Upper lobe of right lung (tissue), 1 donor: Measurements from ENCODE around the gene PPAN. TPM values are rescaled to one million over a fixed set of nuclear protein-coding genes. Genes with fewer than 3 reads are reported as not detected.
A peak's percentile ranks its signal among the peaks of the same experiment; 100 is the strongest.

Source experiments
- ATAC-seq: fragments of 200-7000 bp; cut with Tn5 transposase; one replicate; pipeline ENCODE4 v1.9.1; 2020; ENCODE audit warnings: mild to moderate bottlenecking, moderate library complexity
- DNase-seq: peaks from one replicate; pipeline ENCODE4 v3.0.0-alpha.2; 2020
- H3K27ac ChIP-seq: fragments of 200-600 bp; one replicate; pipeline ENCODE4 v1.8.0; 2022
- H3K27me3 ChIP-seq: fragments of 200-600 bp; one replicate; pipeline ENCODE4 v1.8.0; 2022; ENCODE audit warnings: mild to moderate bottlenecking
- H3K36me3 ChIP-seq: fragments of 200-600 bp; one replicate; pipeline ENCODE4 v1.8.0; 2022
- H3K4me1 ChIP-seq: fragments of 200-600 bp; one replicate; pipeline ENCODE4 v1.8.0; 2022
- H3K4me3 ChIP-seq: fragments of 200-600 bp; one replicate; pipeline ENCODE4 v1.8.0; 2022; ENCODE audit warnings: mild to moderate bottlenecking
- H3K9me3 ChIP-seq: fragments of 200-600 bp; one replicate; pipeline ENCODE4 v1.8.0; 2022
- CTCF ChIP-seq: fragments of 200-600 bp; IDR thresholded peaks from one replicate; pipeline ENCODE4 v1.8.0; 2022; ENCODE audit warnings: antibody characterized with exemption
- intact Hi-C: fragments of 100-400 bp; cut with DNase I; formaldehyde crosslinking; loops from one replicate; pipeline ENCODE4 v1.11.0; 2022
- total RNA-seq: library from RNA; stranded (reverse); fragmentation: NEBNext Ultra II Directional; extraction: Animal tissue kit (Norgen Biotek cat#: 25700); gene quantifications from one replicate; pipeline ENCODE4 v1.2.1, GENCODE V29; 2021
- donor health status: DM: no; HTN: yes; CAD: no; lungs with severe emphysema.

The PPAN gene
- total RNA-seq, 1 donor from 2014 or later: 35.2 TPM

DNA sequence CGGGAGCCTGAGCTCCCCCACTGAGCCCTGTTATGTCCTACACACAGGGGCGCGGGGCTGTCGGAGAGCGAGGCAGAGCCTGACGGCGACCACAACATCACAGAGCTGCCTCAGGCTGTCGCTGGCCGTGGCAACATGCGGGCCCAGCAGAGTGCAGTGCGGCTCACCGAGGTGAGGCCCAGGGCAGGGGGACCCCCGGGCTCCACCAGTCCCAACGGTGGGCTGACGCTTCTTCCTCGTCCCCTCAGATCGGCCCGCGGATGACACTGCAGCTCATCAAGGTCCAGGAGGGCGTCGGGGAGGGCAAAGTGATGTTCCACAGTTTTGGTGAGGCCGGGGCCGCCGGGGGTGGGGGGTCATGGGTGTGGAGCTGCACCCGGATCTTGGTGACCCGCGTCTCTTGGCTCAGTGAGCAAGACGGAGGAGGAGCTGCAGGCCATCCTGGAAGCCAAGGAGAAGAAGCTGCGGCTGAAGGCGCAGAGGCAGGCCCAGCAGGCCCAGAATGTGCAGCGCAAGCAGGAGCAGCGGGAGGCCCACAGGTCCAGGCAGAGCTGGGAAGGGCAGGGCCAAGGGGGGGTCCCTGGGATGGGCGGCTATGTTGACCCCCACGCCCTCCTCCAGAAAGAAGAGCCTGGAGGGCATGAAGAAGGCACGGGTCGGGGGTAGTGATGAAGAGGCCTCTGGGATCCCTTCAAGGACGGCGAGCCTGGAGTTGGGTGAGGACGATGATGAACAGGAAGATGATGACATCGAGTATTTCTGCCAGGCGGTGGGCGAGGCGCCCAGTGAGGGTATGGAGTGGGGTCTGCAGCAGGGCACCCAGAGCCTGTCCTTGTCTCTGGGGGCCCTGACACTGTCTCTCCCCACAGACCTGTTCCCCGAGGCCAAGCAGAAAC is 4.2 kb downstream of the PPAN start:
- H3K4me1 ChIP-seq: peaks cover 34% of the 10 kb centered on the region
- H3K36me3 ChIP-seq: peaks cover 55% of the 10 kb centered on the region
- ATAC-seq (no peak), DNase-seq (no peak)
- no peak overlapping the region for H3K27ac ChIP-seq
- no peaks in the 10 kb centered on the region for H3K27me3 ChIP-seq
- intact Hi-C loops: no loop called here
- TF ChIP-seq CTCF: no peak
- H3K9me3 ChIP-seq: no peaks in the 10 kb centered on the region
- no peak overlapping the region for H3K4me3 ChIP-seq

DNA sequence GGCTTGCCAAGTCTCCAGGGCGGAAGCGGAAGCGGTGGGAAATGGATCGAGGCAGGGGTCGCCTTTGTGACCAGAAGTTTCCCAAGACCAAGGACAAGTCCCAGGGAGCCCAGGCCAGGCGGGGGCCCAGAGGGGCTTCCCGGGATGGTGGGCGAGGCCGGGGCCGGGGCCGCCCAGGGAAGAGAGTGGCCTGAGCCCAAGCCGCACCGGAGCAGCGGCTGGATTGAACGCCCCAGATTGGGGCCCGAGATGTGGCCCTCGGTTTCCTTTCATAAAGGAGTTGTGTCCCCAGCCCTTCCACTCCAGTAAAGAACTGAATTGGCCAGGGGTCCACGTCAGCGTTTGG is 4.8 kb downstream of the PPAN start:
- ATAC-seq (no peak), DNase-seq (no peak)
- Histone ChIP-seq H3K36me3 (peaks cover 61% of the 10 kb centered on the region), H3K27ac (no peak overlapping the region), H3K27me3 (no peaks in the 10 kb centered on the region), H3K9me3 (no peaks in the 10 kb centered on the region), H3K4me1 (peaks cover 30% of the 10 kb centered on the region), H3K4me3 (no peak overlapping the region)
- no peak for TF ChIP-seq CTCF
- intact Hi-C loops: no loop called here

- Histone ChIP-seq H3K4me3 (peak within 1 kb of the TSS; percentile 14), H3K36me3 (peaks cover 66% of the 10 kb centered on the region), H3K4me1 (peaks cover 30% of the 10 kb centered on the region), H3K27me3 (no peaks in the 10 kb centered on the region), H3K27ac (peak within 1 kb of the TSS; percentile 51), H3K9me3 (no peaks in the 10 kb centered on the region)
- ATAC-seq (peak; percentile 28), DNase-seq (peak; percentile 73)
- intact Hi-C loops: no loop called here
- no peak for TF ChIP-seq CTCF
Observed at GRCh38 chr19:10111405-10111811, 5.2 kb downstream of the PPAN start, which contains the start of gene P2RY11. TSS of gene P2RY11 (plus strand) at chr19:10111693. CDS start at chr19:10111722, 29 bp downstream.

DNA sequence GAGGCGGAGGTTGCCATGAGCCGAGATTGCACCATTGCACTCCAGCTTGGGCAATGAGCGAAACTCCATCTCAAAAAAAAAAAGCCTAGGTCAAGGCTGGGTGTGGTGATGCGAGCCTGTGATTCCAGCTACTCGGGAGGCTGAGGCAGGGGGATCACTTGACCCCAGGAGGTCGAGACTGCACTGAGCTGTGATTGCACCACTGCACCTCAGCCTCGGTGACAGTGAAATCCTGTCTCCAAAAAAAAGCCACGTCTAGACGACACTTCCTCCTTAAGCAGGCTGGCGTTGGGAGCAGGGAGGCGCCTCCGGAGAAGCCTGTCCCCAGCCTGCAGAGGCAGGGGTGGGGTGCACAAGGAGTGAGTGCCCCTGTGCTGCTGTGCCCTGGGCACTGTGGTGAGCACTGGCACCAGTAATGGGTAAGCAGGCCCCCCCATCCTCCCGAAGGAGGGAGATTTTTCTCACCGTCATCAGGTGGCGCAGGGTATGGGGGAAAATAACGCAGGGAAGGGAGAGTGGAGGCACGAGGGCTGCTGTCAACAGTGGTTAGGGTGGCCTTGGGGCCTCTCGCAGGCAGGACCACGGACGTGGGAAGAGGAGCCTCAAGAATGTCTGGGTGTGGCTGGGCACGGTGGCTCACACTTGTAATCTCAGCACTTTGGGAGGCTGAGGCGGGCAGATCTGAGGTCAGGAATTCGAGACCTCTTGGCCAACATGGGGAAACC is 6.0 kb downstream of the PPAN start:
- ATAC-seq (peak; percentile 56), DNase-seq (peak; percentile 79)
- H3K27me3 ChIP-seq: no peaks in the 10 kb centered on the region
- TF ChIP-seq CTCF: no peak
- peaks cover 24% of the 10 kb centered on the region for H3K4me1 ChIP-seq
- peak overlapping the region; percentile 51 for H3K27ac ChIP-seq
- intact Hi-C loops: no loop called here
- peak overlapping the region; percentile 14 for H3K4me3 ChIP-seq
- H3K36me3 ChIP-seq: peaks cover 74% of the 10 kb centered on the region
- H3K9me3 ChIP-seq: no peaks in the 10 kb centered on the region

GRCh38 chr19:10112895-10113591 is 6.9 kb downstream of the PPAN start:
- peak; percentile 58 for ATAC-seq

More at GRCh38 chr19:10112895-10113591, 6.9 kb downstream of the PPAN start:
- peak overlapping the region; percentile 51 for H3K27ac ChIP-seq
- no peaks in the 10 kb centered on the region for H3K9me3 ChIP-seq
- intact Hi-C loops: no loop called here
- peak; percentile 81 for DNase-seq
- TF ChIP-seq CTCF: peak; percentile 58
- no peak overlapping the region for H3K4me3 ChIP-seq
- peaks cover 74% of the 10 kb centered on the region for H3K36me3 ChIP-seq
- no peaks in the 10 kb centered on the region for H3K27me3 ChIP-seq
- H3K4me1 ChIP-seq: peaks cover 22% of the 10 kb centered on the region
